IMR-90 (cell line): ENCODE measurements around the gene NDUFV3. TPM values are rescaled to one million over a fixed set of nuclear protein-coding genes. Genes with fewer than 3 reads are reported as not detected.

Source experiments
- ATAC-seq: fragments of 200-7000 bp; cut with Tn5 transposase; 2 replicates; pipeline ENCODE4 v1.9.1; 2020; ENCODE audit warnings: low read depth, mild to moderate bottlenecking, moderate library complexity
- BruUV-seq: library from RNA; stranded (reverse); fragments of 400-500 nt; replicated peaks from 2 replicates; lab custom pipeline; 2021; lab: Mats Ljungman, UMichigan
- CTCF ChIA-PET: fragments of 300-600 bp; formaldehyde crosslinking; extraction: SDS; loops from one replicate; lab custom pipeline; 2021; ENCODE audit warnings: antibody characterized with exemption; lab: Yijun Ruan, JAX
- POLR2A ChIA-PET: fragments of 300-600 bp; sonication (Branson Sonifier 250); formaldehyde crosslinking; loops from one replicate; lab custom pipeline; 2022; ENCODE audit warnings: antibody characterized with exemption; ENCODE audit not compliant: unreplicated experiment; lab: Charles Lee
- DNase-seq: peaks from one replicate; pipeline ENCODE4 v3.0.0; 2013
- H2AFZ ChIP-seq: replicated peaks from 2 replicates; pipeline ENCODE3; 2013; ENCODE audit warnings: low read length, mild to moderate bottlenecking; ENCODE audit not compliant: poor library complexity
- H2AK5ac ChIP-seq: 2 replicates; pipeline ENCODE4 v1.6.1; 2013; ENCODE audit warnings: low read depth, low read length, inconsistent platforms
- H2AK9ac ChIP-seq: replicated peaks from 2 replicates; pipeline ENCODE3; 2013; ENCODE audit warnings: mild to moderate bottlenecking, low read depth, low read length, moderate library complexity; ENCODE audit not compliant: poor library complexity
- H2BK120ac ChIP-seq: 2 replicates; pipeline ENCODE4 v1.6.1; 2013; ENCODE audit warnings: low read depth, low read length, inconsistent platforms
- H2BK15ac ChIP-seq: 3 replicates; pipeline ENCODE4 v1.6.1; 2013; ENCODE audit warnings: low read depth, low read length, inconsistent platforms
- H2BK20ac ChIP-seq: 2 replicates; pipeline ENCODE4 v1.6.1; 2013; ENCODE audit warnings: low read depth, mild to moderate bottlenecking, inconsistent platforms, low read length, moderate library complexity
- H2BK5ac ChIP-seq: 2 replicates; pipeline ENCODE4 v1.6.1; 2013; ENCODE audit warnings: mild to moderate bottlenecking, low read depth, low read length, inconsistent platforms; ENCODE audit not compliant: poor library complexity, severe bottlenecking
- H3K14ac ChIP-seq: replicated peaks from 2 replicates; pipeline ENCODE4 v1.6.1; 2013; ENCODE audit warnings: low read depth, low read length, inconsistent platforms
- H3K18ac ChIP-seq: 2 replicates; pipeline ENCODE4 v1.6.1; 2013; ENCODE audit warnings: low read depth, low read length, control low read depth
- H3K23ac ChIP-seq: 2 replicates; pipeline ENCODE4 v1.6.1; 2013; ENCODE audit warnings: low read depth, low read length, inconsistent platforms
- H3K27ac ChIP-seq: 2 replicates; pipeline ENCODE4 v1.5.1; 2013; ENCODE audit warnings: mild to moderate bottlenecking, control low read depth, low read length; ENCODE audit not compliant: insufficient read depth
- H3K27me3 ChIP-seq: 2 replicates; pipeline ENCODE4 v1.6.1; 2013; ENCODE audit warnings: low read length; ENCODE audit not compliant: control insufficient read depth, insufficient read depth
- H3K36me3 ChIP-seq: 2 replicates; pipeline ENCODE4 v1.6.1; 2013; ENCODE audit warnings: low read length, mixed read lengths; ENCODE audit not compliant: control insufficient read depth, insufficient read depth
- H3K4ac ChIP-seq: 2 replicates; pipeline ENCODE4 v1.6.1; 2013; ENCODE audit warnings: low read depth, low read length, inconsistent platforms
- H3K4me1 ChIP-seq: 2 replicates; pipeline ENCODE4 v1.6.1; 2013; ENCODE audit warnings: low read length, mixed read lengths; ENCODE audit not compliant: control insufficient read depth, insufficient read depth
- H3K4me2 ChIP-seq: 2 replicates; pipeline ENCODE4 v1.6.1; 2013; ENCODE audit warnings: low read depth, mild to moderate bottlenecking, control low read depth, low read length, moderate library complexity
- H3K4me3 ChIP-seq: 2 replicates; pipeline ENCODE4 v1.5.1; 2013; ENCODE audit warnings: low read depth, mild to moderate bottlenecking, control low read depth, low read length, moderate library complexity; ENCODE audit not compliant: insufficient read depth
- H3K56ac ChIP-seq: 2 replicates; pipeline ENCODE4 v1.6.1; 2013; ENCODE audit warnings: low read length, inconsistent platforms; ENCODE audit not compliant: insufficient read depth; ENCODE audit errors: extremely low read depth
- H3K79me1 ChIP-seq, 2 experiments: 2 replicates each; pipeline ENCODE4 v1.6.1; 2013; ENCODE audit warnings: low read length in 2 of 2, inconsistent platforms in 1 of 2, low read depth in 1 of 2
- H3K9ac ChIP-seq: 2 replicates; pipeline ENCODE4 v1.6.1; 2013; ENCODE audit warnings: low read depth, low read length, control low read depth
- H3K9me1 ChIP-seq: 2 replicates; pipeline ENCODE4 v1.6.1; 2013; ENCODE audit warnings: low read length, inconsistent platforms; ENCODE audit not compliant: insufficient read depth
- H3K9me3 ChIP-seq: 2 replicates; pipeline ENCODE4 v1.6.1; 2013; ENCODE audit warnings: low read length; ENCODE audit not compliant: control insufficient read depth, insufficient read depth
- H4K20me1 ChIP-seq: 2 replicates; pipeline ENCODE4 v1.6.1; 2013; ENCODE audit warnings: low read length, inconsistent platforms; ENCODE audit not compliant: insufficient read depth
- H4K5ac ChIP-seq: 2 replicates; pipeline ENCODE4 v1.6.1; 2013; ENCODE audit warnings: mild to moderate bottlenecking, low read depth, low read length, control low read depth
- H4K8ac ChIP-seq, 2 experiments: 2 replicates each; pipeline ENCODE4 v1.6.1; 2013; ENCODE audit warnings: low read depth in 2 of 2, low read length in 2 of 2, control low read depth in 1 of 2, inconsistent platforms in 1 of 2
- H4K91ac ChIP-seq: 2 replicates; pipeline ENCODE4 v1.6.1; 2013; ENCODE audit warnings: low read depth, low read length, inconsistent platforms; ENCODE audit not compliant: insufficient read depth
- MAFK ChIP-seq: IDR thresholded peaks from 2 replicates; pipeline ENCODE4 v1.6.1; 2012; ENCODE audit warnings: low read depth, low read length, improper control_type of control experiment
- MXI1 ChIP-seq: IDR thresholded peaks from 2 replicates; pipeline ENCODE4 v1.6.1; 2012; ENCODE audit warnings: low read depth, mild to moderate bottlenecking, low read length, moderate library complexity, borderline replicate concordance
- WGBS, 2 experiments: methylation state at CpG; one replicate each; pipeline versions ENCODE4 v1.1.5 to v1.1.7; 2013; ENCODE audit warnings: missing lambda C conversion rate in 2 of 2; ENCODE audit not compliant: insufficient read length in 1 of 2; ENCODE audit errors: extremely low coverage in 2 of 2; 5-methylcytosine and 5-hydroxymethylcytosine counted together
- dilution Hi-C: fragments of 300-500 bp; cut with HindIII; formaldehyde crosslinking; loops from one replicate; pipeline ENCODE4 v1.14.3; 2018; ENCODE audit warnings: low sequenced_read_pairs; ENCODE audit not compliant: unreplicated experiment
- in situ Hi-C: fragments of 300-500 bp; cut with MboI; formaldehyde crosslinking; loops from 3 replicates; pipeline ENCODE4 v1.14.3; 2019; ENCODE audit warnings: low sequenced_read_pairs, inconsistent platforms, mixed read lengths
- intact Hi-C: fragments of 100-400 bp; cut with micrococcal nuclease; formaldehyde crosslinking; loops from 2 replicates; pipeline ENCODE4 v1.10.0; 2022
- polyA plus RNA-seq, 3 experiments: library from polyadenylated mRNA; depleted of rRNA; stranded (reverse); fragments of >200 nt; gene quantifications; 2 replicates each; pipeline ENCODE4 v1.2.3, GENCODE V29; 2012; ENCODE audit warnings: low replicate concordance in 1 of 3
- total RNA-seq: library from RNA; depleted of rRNA; stranded (reverse); fragments of >200 nt; gene quantifications from 2 replicates; pipeline ENCODE4 v1.2.3, GENCODE V29; 2012

NDUFV3 gene
- total and polyA plus RNA-seq, 2 of the 4 experiments (the other 2 are of a cell fraction): 38.5 to 55.6 TPM

GRCh38 chr21:42924433-42924751 is 31.3 kb downstream of the NDUFV3 start:
- POLR2A ChIA-PET: no interaction called here
- Histone ChIP-seq H3K4me2 (no peak overlapping the region), H2BK5ac (peak overlapping the region; percentile 17), H3K36me3 (no peaks in the 10 kb centered on the region), H3K23ac (no peak overlapping the region), H3K9me3 (no peaks in the 10 kb centered on the region), H2AFZ (peak overlapping the region; percentile 94), H3K4ac (peak overlapping the region; percentile 75), H3K79me1 (no peaks in the 10 kb centered on the region), H2BK20ac (no peak overlapping the region), H4K20me1 (no peaks in the 10 kb centered on the region), H3K4me1 (peaks cover 3% of the 10 kb centered on the region), H2BK15ac (peak overlapping the region; percentile 81; the same call in 2 of the 3 replicates), H3K14ac (peak overlapping the region; percentile 59; the same call in 1 of the 2 replicates), H4K91ac (peak overlapping the region; percentile 78), H3K27ac (peak overlapping the region; percentile 66), H3K4me3 (no peak overlapping the region), H3K18ac (peak overlapping the region; percentile 28), H4K5ac (peak overlapping the region; percentile 87), H2BK120ac (peak overlapping the region; percentile 73), H3K27me3 (no peaks in the 10 kb centered on the region), H4K8ac (peak overlapping the region; percentile 89 to 98), H2AK5ac (peak overlapping the region; percentile 89), H3K9ac (peak overlapping the region; percentile 61; the same call in 1 of the 2 replicates), H3K56ac (0 out of 2 replicates have a peak overlapping the region, but pooled peaks have one; percentile 17), H3K9me1 (no peaks in the 10 kb centered on the region), H2AK9ac (peak overlapping the region; percentile 95)
- dilution Hi-C loops: no loop called here
- ATAC-seq: no peak
- in situ Hi-C loops: no loop called here
- no CpG with 5 or more reads among the region's 6 CpGs for WGBS, 2 experiments
- DNase-seq: no peak
- CTCF ChIA-PET: no interaction called here
- intact Hi-C loops: no loop called here
- no TSS peak for BruUV-seq
- TF ChIP-seq MAFK (peak; percentile 35; the same call in 1 of the 2 replicates), MXI1 (no peak)
